ENCODE results near the gene SCAMP4.

Gene SCAMP4

GRCh38 chr19:1901940-1902404, 3.2 kb upstream of the SCAMP4 start:
- no peaks in the 10 kb centered on the region for H3K36me3 ChIP-seq (ENCODE audit: insufficient read depth, low read length)
- H3K4me2 ChIP-seq (ENCODE audit: insufficient read depth, low read length): no peak overlapping the region
- no peak overlapping the region for H3K9ac ChIP-seq (ENCODE audit: low read depth, low read length)
- ATAC-seq (ENCODE audit: insufficient read depth, low read depth) (no peak), DNase-seq (no peak)
- H3K4me1 ChIP-seq (ENCODE audit: insufficient read depth, low read length): peaks cover 22% of the 10 kb centered on the region
- H2AFZ ChIP-seq (ENCODE audit: low read depth, low read length): no peak overlapping the region
- H3K9me3 ChIP-seq (ENCODE audit: insufficient read depth, low read length, severe bottlenecking): no peaks in the 10 kb centered on the region
- no peak for TF ChIP-seq EZH2 (IDR thresholded peaks at IDR 0.05; ENCODE audit: borderline replicate concordance, low read depth, low read length, severe bottlenecking)
- TF ChIP-seq CTCF (IDR thresholded peaks at IDR 0.05; ENCODE audit: borderline replicate concordance, extremely low read depth, low read length, poor library complexity, severe bottlenecking): no peak
- H3K79me2 ChIP-seq (ENCODE audit: insufficient read depth, low read length): peaks cover 16% of the 10 kb centered on the region
- H3K27me3 ChIP-seq (ENCODE audit: insufficient read depth, low read length, poor library complexity): no peaks in the 10 kb centered on the region
- H4K20me1 ChIP-seq (ENCODE audit: insufficient read depth, low read length): no peaks in the 10 kb centered on the region
- H3K27ac ChIP-seq (ENCODE audit: low read length): no peak overlapping the region
- H3K4me3 ChIP-seq (ENCODE audit: low read depth in 1 of 2, low read length in 2 of 2): no peak overlapping the region

GRCh38 chr19:1902923-1903322, 2.3 kb upstream of the SCAMP4 start:
- Histone ChIP-seq H3K9me3 (ENCODE audit: insufficient read depth, low read length, severe bottlenecking) (no peaks in the 10 kb centered on the region), H3K9ac (ENCODE audit: low read depth, low read length) (no peak overlapping the region), H3K36me3 (ENCODE audit: insufficient read depth, low read length) (peaks cover 3% of the 10 kb centered on the region; the same call in 1 of the 2 replicates), H2AFZ (ENCODE audit: low read depth, low read length) (no peak overlapping the region), H3K4me2 (ENCODE audit: insufficient read depth, low read length) (no peak overlapping the region), H3K4me1 (ENCODE audit: insufficient read depth, low read length) (peaks cover 23% of the 10 kb centered on the region), H3K27me3 (ENCODE audit: insufficient read depth, low read length, poor library complexity) (no peaks in the 10 kb centered on the region), H3K4me3 (ENCODE audit: low read depth in 1 of 2, low read length in 2 of 2) (no peak overlapping the region), H4K20me1 (ENCODE audit: insufficient read depth, low read length) (peaks cover 5% of the 10 kb centered on the region; the same call in 1 of the 2 replicates), H3K27ac (ENCODE audit: low read length) (no peak overlapping the region), H3K79me2 (ENCODE audit: insufficient read depth, low read length) (peaks cover 25% of the 10 kb centered on the region)
- no peak for ATAC-seq (ENCODE audit: insufficient read depth, low read depth)
- no peak for TF ChIP-seq CTCF (IDR thresholded peaks at IDR 0.05; ENCODE audit: borderline replicate concordance, extremely low read depth, low read length, poor library complexity, severe bottlenecking)
- no peak for TF ChIP-seq EZH2 (IDR thresholded peaks at IDR 0.05; ENCODE audit: borderline replicate concordance, low read depth, low read length, severe bottlenecking)
- no peak for DNase-seq

GRCh38 chr19:1904860-1905109, 414 bp upstream of the SCAMP4 start:
- Histone ChIP-seq H3K27me3 (ENCODE audit: insufficient read depth, low read length, poor library complexity) (no peaks in the 10 kb centered on the region), H3K4me3 (ENCODE audit: low read depth in 1 of 2, low read length in 2 of 2) (peak overlapping the region in 1 of 2 experiments; percentile 23; a peak in 2 of 4 replicates), H3K36me3 (ENCODE audit: insufficient read depth, low read length) (peaks cover 11% of the 10 kb centered on the region), H3K9me3 (ENCODE audit: insufficient read depth, low read length, severe bottlenecking) (no peaks in the 10 kb centered on the region), H3K4me2 (ENCODE audit: insufficient read depth, low read length) (peak overlapping the region; percentile 49), H3K4me1 (ENCODE audit: insufficient read depth, low read length) (peaks cover 28% of the 10 kb centered on the region), H3K27ac (ENCODE audit: low read length) (peak overlapping the region; percentile 51), H3K9ac (ENCODE audit: low read depth, low read length) (peak overlapping the region; percentile 76), H2AFZ (ENCODE audit: low read depth, low read length) (peak overlapping the region; percentile 48), H3K79me2 (ENCODE audit: insufficient read depth, low read length) (peaks cover 42% of the 10 kb centered on the region), H4K20me1 (ENCODE audit: insufficient read depth, low read length) (peaks cover 18% of the 10 kb centered on the region)
- ATAC-seq (ENCODE audit: insufficient read depth, low read depth) (no peak), DNase-seq (no peak)
- TF ChIP-seq CTCF (IDR thresholded peaks at IDR 0.05; ENCODE audit: borderline replicate concordance, extremely low read depth, low read length, poor library complexity, severe bottlenecking) (no peak), EZH2 (IDR thresholded peaks at IDR 0.05; ENCODE audit: borderline replicate concordance, low read depth, low read length, severe bottlenecking) (no peak)

All from DND-41 (cell line).